KOPT-K1 (cell line): ENCODE results near the gene RHOT2.

ENCODE experiments used
- H3K27ac ChIP-seq: fragments of 200-600 bp; sonication (generic); 2 replicates; pipeline ENCODE4 v1.5.1; 2016; ENCODE audit warnings: antibody characterized with exemption, mild to moderate bottlenecking, low read depth, low read length; ENCODE audit not compliant: poor library complexity, severe bottlenecking
- H3K36me3 ChIP-seq: fragments of 200-600 bp; sonication (generic); 2 replicates; pipeline ENCODE4 v1.5.1; 2017; ENCODE audit warnings: antibody characterized with exemption, mild to moderate bottlenecking, low read length, moderate library complexity; ENCODE audit not compliant: insufficient read depth
- H3K9me3 ChIP-seq: fragments of 200-600 bp; sonication (generic); 2 replicates; pipeline ENCODE4 v1.5.1; 2017; ENCODE audit warnings: antibody characterized with exemption, low read length, mild to moderate bottlenecking; ENCODE audit not compliant: insufficient read depth, poor library complexity, severe bottlenecking

The RHOT2 gene

DNA sequence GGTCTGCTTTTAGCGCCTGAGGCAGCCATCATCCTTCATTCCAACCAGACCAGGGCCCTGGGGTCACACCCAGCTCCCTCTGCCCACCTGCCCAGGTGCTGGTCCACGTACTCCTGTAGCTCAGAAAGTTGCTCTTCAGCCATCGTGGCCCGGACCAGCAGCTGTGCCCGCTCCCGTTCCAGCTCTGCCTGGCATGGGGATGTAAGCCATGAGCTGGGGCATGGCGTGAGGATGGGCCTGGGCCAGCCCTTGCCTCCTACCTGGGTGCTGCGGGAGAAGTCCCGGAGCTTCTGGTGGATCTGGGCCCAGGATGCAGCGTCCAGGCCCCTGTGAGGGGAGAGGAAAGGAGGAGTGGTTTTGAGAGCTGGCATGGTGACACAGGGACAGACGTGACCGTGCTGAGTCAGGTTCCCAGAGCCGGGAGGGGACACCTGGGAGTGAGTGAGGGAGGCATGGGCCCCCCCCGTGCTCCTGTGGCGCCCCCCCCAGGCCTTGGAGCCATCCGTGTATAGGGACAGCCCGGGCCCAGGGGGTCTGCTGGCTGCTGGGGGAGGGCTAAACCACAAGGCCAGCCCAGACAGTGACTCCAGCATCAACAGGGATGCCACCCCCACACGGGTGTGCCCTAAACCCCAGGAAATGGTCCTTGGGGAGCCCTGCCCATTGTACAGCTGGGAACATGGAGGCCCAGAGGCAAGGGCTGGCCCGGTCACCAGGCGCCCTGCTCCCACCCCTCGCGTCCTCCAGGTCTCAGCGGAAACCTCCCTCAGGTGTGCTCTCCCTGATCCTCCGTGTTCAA is 55.1 kb downstream of the RHOT2 start:
- H3K9me3 ChIP-seq = no peaks in the 10 kb centered on the region
- no peak overlapping the region for H3K27ac ChIP-seq
- no peaks in the 10 kb centered on the region for H3K36me3 ChIP-seq

- no peak overlapping the region for H3K27ac ChIP-seq
- H3K36me3 ChIP-seq = no peaks in the 10 kb centered on the region
- no peaks in the 10 kb centered on the region for H3K9me3 ChIP-seq
Measured at GRCh38 chr16:723695-724094, 55.8 kb downstream of the RHOT2 start.
